ENCODE results near the gene BRSK1.

DNA sequence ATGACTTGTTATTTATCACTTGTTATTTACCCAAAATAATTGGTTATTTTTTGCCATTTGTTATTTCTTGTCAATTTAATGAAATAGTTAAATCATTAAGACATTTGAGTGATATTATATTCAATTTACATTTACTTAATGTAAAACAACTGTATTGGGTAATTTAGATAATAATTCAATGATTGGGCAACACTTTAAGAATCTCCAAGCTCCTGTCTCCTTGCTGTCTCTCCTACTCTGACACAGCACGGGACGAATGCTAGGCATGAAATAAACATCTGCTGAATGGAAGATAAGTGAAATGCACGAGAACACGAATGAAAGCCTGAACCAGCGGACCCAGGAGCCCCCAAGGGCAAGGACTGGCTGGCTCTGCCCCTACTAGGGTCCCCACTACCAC is 19.3 kb upstream of the BRSK1 start:
- TF ChIP-seq, protein P1, sequence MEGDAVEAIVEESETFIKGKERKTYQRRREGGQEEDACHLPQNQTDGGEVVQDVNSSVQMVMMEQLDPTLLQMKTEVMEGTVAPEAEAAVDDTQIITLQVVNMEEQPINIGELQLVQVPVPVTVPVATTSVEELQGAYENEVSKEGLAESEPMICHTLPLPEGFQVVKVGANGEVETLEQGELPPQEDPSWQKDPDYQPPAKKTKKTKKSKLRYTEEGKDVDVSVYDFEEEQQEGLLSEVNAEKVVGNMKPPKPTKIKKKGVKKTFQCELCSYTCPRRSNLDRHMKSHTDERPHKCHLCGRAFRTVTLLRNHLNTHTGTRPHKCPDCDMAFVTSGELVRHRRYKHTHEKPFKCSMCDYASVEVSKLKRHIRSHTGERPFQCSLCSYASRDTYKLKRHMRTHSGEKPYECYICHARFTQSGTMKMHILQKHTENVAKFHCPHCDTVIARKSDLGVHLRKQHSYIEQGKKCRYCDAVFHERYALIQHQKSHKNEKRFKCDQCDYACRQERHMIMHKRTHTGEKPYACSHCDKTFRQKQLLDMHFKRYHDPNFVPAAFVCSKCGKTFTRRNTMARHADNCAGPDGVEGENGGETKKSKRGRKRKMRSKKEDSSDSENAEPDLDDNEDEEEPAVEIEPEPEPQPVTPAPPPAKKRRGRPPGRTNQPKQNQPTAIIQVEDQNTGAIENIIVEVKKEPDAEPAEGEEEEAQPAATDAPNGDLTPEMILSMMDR (IDR thresholded peaks at IDR 0.05; ENCODE audit: poor library complexity, severe bottlenecking): no peak
- TF ChIP-seq SMC3 (conservative IDR thresholded peaks at IDR 0.05; ENCODE audit: poor library complexity) (no peak), EZH2 (IDR thresholded peaks at IDR 0.05; ENCODE audit: borderline replicate concordance, insufficient read depth, low read length, poor library complexity, severe bottlenecking) (no peak), POLR2AphosphoS5 (IDR thresholded peaks at IDR 0.05) (no peak)

Data from neural cell (in vitro differentiated cells).